GM12892 (cell line): Measurements from ENCODE around the gene PCDH15.

Experiments used
- POLR2A ChIP-seq: IDR thresholded peaks from 2 replicates; pipeline ENCODE4 v1.6.1; 2011; ENCODE audit warnings: low read depth, low read length, control low read depth
- POLR2AphosphoS5 ChIP-seq: IDR thresholded peaks from 2 replicates; pipeline ENCODE4 v1.6.1; 2011; ENCODE audit warnings: low read depth, low read length, control low read depth

- TF ChIP-seq POLR2A: no peak
- no peak for TF ChIP-seq POLR2AphosphoS5
Observed at GRCh38 chr10:53978301-53978700, 822.7 kb downstream of the PCDH15 start.
